Mesothelial cell of epicardium (in vitro differentiated cells): ENCODE measurements around the gene PSMG2. TPM values are rescaled to one million over a fixed set of nuclear protein-coding genes. Genes with fewer than 3 reads are reported as not detected.
A peak's percentile ranks its signal among the peaks of the same experiment; 100 is the strongest.

Experiments used
- DNase-seq, 2 experiments: peaks; one replicate each; pipeline ENCODE4 v3.0.0; 2021; ENCODE audit warnings: low spot score in 2 of 2; ENCODE audit not compliant: unreplicated experiment in 2 of 2
- H3K27ac Mint-ChIP-seq: 2 replicates; pipeline ENCODE4 v1.8.0; 2021; ENCODE audit warnings: mixed read lengths
- H3K27me3 Mint-ChIP-seq: 2 replicates; pipeline ENCODE4 v1.8.0; 2021; ENCODE audit warnings: low read depth, mixed read lengths
- H3K36me3 Mint-ChIP-seq: 2 replicates; pipeline ENCODE4 v1.8.0; 2021; ENCODE audit warnings: mixed read lengths
- H3K4me1 Mint-ChIP-seq: 2 replicates; pipeline ENCODE4 v1.8.0; 2021; ENCODE audit warnings: mixed read lengths
- H3K4me3 Mint-ChIP-seq: 2 replicates; pipeline ENCODE4 v1.8.0; 2021; ENCODE audit warnings: mild to moderate bottlenecking, moderate library complexity, mixed read lengths
- H3K9me3 Mint-ChIP-seq: 2 replicates; pipeline ENCODE4 v1.8.0; 2021; ENCODE audit warnings: mixed read lengths
- total RNA-seq: library from RNA; stranded (reverse); gene quantifications from 3 replicates; pipeline ENCODE4 v1.2.1, GENCODE V29; 2021
- TF ChIP-seq, protein P1 (sequence below): fragments of 200-600 bp; sonication (generic); IDR thresholded peaks from one replicate; pipeline ENCODE4 v1.5.0; 2021; ENCODE audit warnings: antibody characterized with exemption; ENCODE audit not compliant: unreplicated experiment

Gene PSMG2
- total RNA-seq, 1 donor from 2014 or later: 59.0 TPM

GRCh38 chr18:12658426-12659138 lies 44.3 kb upstream of the PSMG2 start:
- peak overlapping the region; percentile 75 for H3K4me3 Mint-ChIP-seq
- H3K9me3 Mint-ChIP-seq: no peaks in the 10 kb centered on the region
- no peaks in the 10 kb centered on the region for H3K36me3 Mint-ChIP-seq
- peak in 1 of 2 experiments; percentile 51 for DNase-seq
- TF ChIP-seq, protein P1, sequence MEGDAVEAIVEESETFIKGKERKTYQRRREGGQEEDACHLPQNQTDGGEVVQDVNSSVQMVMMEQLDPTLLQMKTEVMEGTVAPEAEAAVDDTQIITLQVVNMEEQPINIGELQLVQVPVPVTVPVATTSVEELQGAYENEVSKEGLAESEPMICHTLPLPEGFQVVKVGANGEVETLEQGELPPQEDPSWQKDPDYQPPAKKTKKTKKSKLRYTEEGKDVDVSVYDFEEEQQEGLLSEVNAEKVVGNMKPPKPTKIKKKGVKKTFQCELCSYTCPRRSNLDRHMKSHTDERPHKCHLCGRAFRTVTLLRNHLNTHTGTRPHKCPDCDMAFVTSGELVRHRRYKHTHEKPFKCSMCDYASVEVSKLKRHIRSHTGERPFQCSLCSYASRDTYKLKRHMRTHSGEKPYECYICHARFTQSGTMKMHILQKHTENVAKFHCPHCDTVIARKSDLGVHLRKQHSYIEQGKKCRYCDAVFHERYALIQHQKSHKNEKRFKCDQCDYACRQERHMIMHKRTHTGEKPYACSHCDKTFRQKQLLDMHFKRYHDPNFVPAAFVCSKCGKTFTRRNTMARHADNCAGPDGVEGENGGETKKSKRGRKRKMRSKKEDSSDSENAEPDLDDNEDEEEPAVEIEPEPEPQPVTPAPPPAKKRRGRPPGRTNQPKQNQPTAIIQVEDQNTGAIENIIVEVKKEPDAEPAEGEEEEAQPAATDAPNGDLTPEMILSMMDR: no peak
- H3K27me3 Mint-ChIP-seq: peaks cover 5% of the 10 kb centered on the region
- peaks cover 25% of the 10 kb centered on the region for H3K4me1 Mint-ChIP-seq
- peak overlapping the region; percentile 54 for H3K27ac Mint-ChIP-seq

DNA sequence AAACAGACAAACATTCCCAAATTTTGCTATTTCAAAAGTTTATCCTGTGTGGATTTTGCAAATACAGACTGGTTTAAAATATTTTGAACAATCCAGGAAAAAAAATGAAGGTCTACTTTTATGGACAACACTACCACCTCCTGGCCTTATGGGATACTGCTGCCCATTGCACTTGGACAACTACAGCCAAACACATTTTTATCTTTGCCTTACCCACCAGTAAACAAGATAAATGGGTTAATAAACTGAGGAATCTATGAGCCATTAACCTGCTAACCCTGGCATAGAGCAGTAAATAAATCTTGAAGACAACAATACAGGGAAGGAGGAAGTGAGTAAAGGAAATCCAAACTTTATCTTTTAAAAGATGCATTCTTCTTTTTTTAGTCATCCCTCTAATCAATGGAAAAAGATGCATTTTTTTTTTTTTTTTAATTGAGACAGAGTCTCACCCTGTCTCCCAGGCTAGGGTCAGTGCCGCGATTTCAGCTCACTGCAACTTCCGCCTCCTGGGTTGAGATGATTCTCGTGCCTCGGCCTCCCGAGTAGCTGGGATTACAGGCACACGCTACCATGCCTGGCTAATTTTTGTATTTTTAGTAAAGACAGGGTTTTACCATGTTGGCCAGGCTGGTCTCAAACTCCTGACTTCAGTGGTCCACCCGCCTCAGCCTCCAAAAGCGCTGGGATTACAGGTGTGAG lies 42.8 kb upstream of the PSMG2 start:
- TF ChIP-seq, protein P1: peak; percentile 80
- Mint-ChIP-seq H3K4me1 (peaks cover 24% of the 10 kb centered on the region), H3K27ac (peak overlapping the region; percentile 51), H3K27me3 (peaks cover 5% of the 10 kb centered on the region), H3K4me3 (peak overlapping the region; percentile 35), H3K9me3 (no peaks in the 10 kb centered on the region), H3K36me3 (no peaks in the 10 kb centered on the region)
- peak in 1 of 2 experiments; percentile 49 for DNase-seq

GRCh38 chr18:12668041-12668440 lies 34.8 kb upstream of the PSMG2 start:
- no peak overlapping the region for H3K4me3 Mint-ChIP-seq
- no peak for DNase-seq

DNA sequence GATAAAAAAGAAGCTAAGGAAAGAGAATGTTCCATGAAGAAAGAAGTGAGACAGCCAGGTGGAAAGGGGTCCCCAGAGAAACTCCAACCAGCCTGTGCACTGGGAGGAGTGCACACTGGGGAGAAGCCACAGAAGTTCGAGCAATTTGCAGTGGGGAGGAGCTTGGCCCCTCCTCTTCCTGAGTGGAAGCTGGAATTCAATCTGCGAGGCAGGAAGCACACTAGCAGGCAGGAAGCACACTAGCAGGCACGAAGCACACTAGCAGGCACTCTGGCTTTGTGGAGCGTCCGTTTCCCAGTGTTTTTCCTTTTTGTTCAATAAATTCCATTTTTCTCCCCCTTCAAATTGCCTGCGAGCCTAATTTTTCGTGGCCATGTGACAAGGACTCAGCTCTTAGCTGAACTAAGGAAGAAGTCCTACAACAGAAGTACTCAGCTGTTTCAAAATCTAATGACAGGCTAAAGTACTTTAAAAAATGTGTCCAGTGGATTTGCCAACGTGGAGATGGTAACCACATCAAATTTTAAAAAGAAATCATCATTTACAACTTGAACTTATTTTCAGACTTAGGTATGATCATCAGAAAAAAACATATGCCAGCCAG lies 23.6 kb upstream of the PSMG2 start:
- no peak for DNase-seq
- peaks cover 11% of the 10 kb centered on the region for H3K36me3 Mint-ChIP-seq
- H3K9me3 Mint-ChIP-seq: no peaks in the 10 kb centered on the region
- peaks cover 4% of the 10 kb centered on the region for H3K4me1 Mint-ChIP-seq
- no peaks in the 10 kb centered on the region for H3K27me3 Mint-ChIP-seq
- H3K27ac Mint-ChIP-seq: peak overlapping the region; percentile 94
- no peak overlapping the region for H3K4me3 Mint-ChIP-seq
- TF ChIP-seq, protein P1: no peak

More at GRCh38 chr18:12668041-12668440, 34.8 kb upstream of the PSMG2 start:
- TF ChIP-seq, protein P1: no peak
- H3K27me3 Mint-ChIP-seq: no peaks in the 10 kb centered on the region
- H3K9me3 Mint-ChIP-seq: no peaks in the 10 kb centered on the region
- H3K27ac Mint-ChIP-seq: no peak overlapping the region
- H3K36me3 Mint-ChIP-seq: peaks cover 8% of the 10 kb centered on the region
- H3K4me1 Mint-ChIP-seq: no peaks in the 10 kb centered on the region

DNA sequence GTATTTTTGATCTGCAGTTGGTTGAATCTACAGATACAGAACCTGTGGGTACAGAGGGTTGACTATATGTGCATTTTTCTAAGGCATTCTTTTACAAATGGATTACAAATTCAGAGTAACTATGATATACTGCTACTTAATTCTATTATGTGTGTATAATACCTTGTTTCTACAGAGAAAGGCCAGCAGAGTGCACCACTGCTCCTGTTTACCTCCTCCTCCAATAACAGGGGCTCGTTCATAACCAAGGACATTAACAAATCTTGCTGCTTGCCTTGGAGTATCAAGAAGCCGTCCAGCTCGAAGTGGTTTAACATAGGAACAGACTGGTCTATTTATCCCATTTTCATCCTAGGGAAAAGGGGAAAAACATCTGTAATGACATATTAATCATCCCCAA lies 16.7 kb upstream of the PSMG2 start:
- TF ChIP-seq, protein P1: no peak
- H3K36me3 Mint-ChIP-seq: peaks cover 5% of the 10 kb centered on the region
- H3K9me3 Mint-ChIP-seq: no peaks in the 10 kb centered on the region
- no peak for DNase-seq
- no peak overlapping the region for H3K27ac Mint-ChIP-seq
- H3K4me3 Mint-ChIP-seq: no peak overlapping the region
- H3K27me3 Mint-ChIP-seq: no peaks in the 10 kb centered on the region
- no peaks in the 10 kb centered on the region for H3K4me1 Mint-ChIP-seq
